PC-3 (cell line): ENCODE results near the gene GPANK1. TPM values are rescaled to one million over a fixed set of nuclear protein-coding genes. Genes with fewer than 3 reads are reported as not detected.
A peak's percentile ranks its signal among the peaks of the same experiment; 100 is the strongest.

Source experiments
- ATAC-seq: fragments of 200-7000 bp; cut with Tn5 transposase; 2 replicates; pipeline ENCODE4 v1.9.1; 2020; ENCODE audit warnings: mild to moderate bottlenecking, moderate library complexity
- BruUV-seq: library from RNA; stranded (reverse); fragments of 400-500 nt; replicated peaks from 2 replicates; lab custom pipeline; 2021; lab: Mats Ljungman, UMichigan
- CTCF ChIA-PET: fragments of 300-600 bp; sonication (Branson Sonifier 250); formaldehyde crosslinking; loops from one replicate; lab custom pipeline; 2022; ENCODE audit warnings: antibody characterized with exemption; lab: Charles Lee
- POLR2A ChIA-PET: fragments of 300-600 bp; sonication (Branson Sonifier 250); formaldehyde crosslinking; loops from one replicate; lab custom pipeline; 2022; ENCODE audit warnings: antibody characterized with exemption; ENCODE audit not compliant: unreplicated experiment; lab: Charles Lee
- DNase-seq: peaks from one replicate; pipeline ENCODE4 v3.0.0-alpha.2; 2015
- H2AFZ ChIP-seq: fragments of 300-600 bp; sonication (generic); 2 replicates; pipeline ENCODE4 v1.6.0; 2016; ENCODE audit warnings: antibody characterized with exemption, low read length
- H3F3A ChIP-seq: fragments of 300-600 bp; sonication (generic); one replicate; pipeline ENCODE4 v1.6.0; 2017; ENCODE audit warnings: antibody characterized with exemption, low read length, control low read depth, mild to moderate bottlenecking; ENCODE audit not compliant: unreplicated experiment
- H3K27ac ChIP-seq: fragments of 300-600 bp; sonication (generic); 2 replicates; pipeline ENCODE4 v1.5.1; 2016; ENCODE audit warnings: mild to moderate bottlenecking, low read length
- H3K27me3 ChIP-seq: fragments of 300-600 bp; sonication (generic); 2 replicates; pipeline ENCODE4 v1.6.1; 2016; ENCODE audit warnings: low read length, mixed read lengths
- H3K36me3 ChIP-seq: fragments of 300-600 bp; sonication (generic); 2 replicates; pipeline ENCODE4 v1.6.1; 2016; ENCODE audit warnings: low read depth, mixed run types, low read length, mixed read lengths
- H3K4me1 ChIP-seq: fragments of 300-600 bp; sonication (generic); 2 replicates; pipeline ENCODE4 v1.5.1; 2016; ENCODE audit warnings: low read length; ENCODE audit not compliant: insufficient read depth
- H3K4me2 ChIP-seq: fragments of 300-600 bp; sonication (generic); 2 replicates; pipeline ENCODE4 v1.6.0; 2016; ENCODE audit warnings: low read length
- H3K4me3 ChIP-seq: fragments of 300-600 bp; sonication (generic); 2 replicates; pipeline ENCODE4 v1.5.1; 2016; ENCODE audit warnings: mild to moderate bottlenecking, low read length, mixed read lengths
- H3K79me2 ChIP-seq: fragments of 300-600 bp; sonication (generic); 2 replicates; pipeline ENCODE4 v1.6.1; 2017; ENCODE audit warnings: low read length, mixed read lengths
- H3K9ac ChIP-seq: fragments of 300-600 bp; sonication (generic); 2 replicates; pipeline ENCODE4 v1.6.0; 2016; ENCODE audit warnings: mild to moderate bottlenecking, low read length
- H3K9me2 ChIP-seq: fragments of 300-600 bp; sonication (generic); replicated peaks from 2 replicates; pipeline ENCODE4 v1.6.1; 2016; ENCODE audit warnings: mixed run types, low read length, mixed read lengths
- H3K9me3 ChIP-seq: fragments of 300-600 bp; sonication (generic); 2 replicates; pipeline ENCODE4 v1.6.1; 2016; ENCODE audit warnings: low read length, mixed read lengths
- H4K20me1 ChIP-seq: fragments of 300-600 bp; sonication (generic); 2 replicates; pipeline ENCODE4 v1.6.1; 2016; ENCODE audit warnings: low read length, mixed read lengths
- EZH2 ChIP-seq: fragments of 300-600 bp; sonication (generic); IDR thresholded peaks from one replicate; pipeline ENCODE4 v1.6.1; 2017; ENCODE audit warnings: antibody characterized with exemption, mild to moderate bottlenecking, low read length; ENCODE audit not compliant: unreplicated experiment
- EZH2phosphoT487 ChIP-seq: fragments of 300-600 bp; sonication (generic); IDR thresholded peaks from 2 replicates; pipeline ENCODE4 v1.6.1; 2018; ENCODE audit warnings: mild to moderate bottlenecking, antibody characterized with exemption, low read length, borderline replicate concordance
- intact Hi-C: fragments of 100-400 bp; cut with micrococcal nuclease; formaldehyde crosslinking; loops from 2 replicates; pipeline ENCODE4 v1.9.0; 2023
- total RNA-seq: library from RNA; depleted of rRNA; stranded (reverse); fragments of >200 nt; gene quantifications from 2 replicates; pipeline ENCODE4 v1.2.3, GENCODE V29; 2014
- TF ChIP-seq, protein P1 (sequence below): fragments of 300-600 bp; sonication (generic); conservative IDR thresholded peaks from 2 replicates; pipeline ENCODE4 v1.5.1; 2017; ENCODE audit warnings: antibody characterized with exemption, low read depth, mild to moderate bottlenecking, low read length

The GPANK1 gene
- total RNA-seq, 1 experiment from 2014 or later, result 11.8 TPM

DNA sequence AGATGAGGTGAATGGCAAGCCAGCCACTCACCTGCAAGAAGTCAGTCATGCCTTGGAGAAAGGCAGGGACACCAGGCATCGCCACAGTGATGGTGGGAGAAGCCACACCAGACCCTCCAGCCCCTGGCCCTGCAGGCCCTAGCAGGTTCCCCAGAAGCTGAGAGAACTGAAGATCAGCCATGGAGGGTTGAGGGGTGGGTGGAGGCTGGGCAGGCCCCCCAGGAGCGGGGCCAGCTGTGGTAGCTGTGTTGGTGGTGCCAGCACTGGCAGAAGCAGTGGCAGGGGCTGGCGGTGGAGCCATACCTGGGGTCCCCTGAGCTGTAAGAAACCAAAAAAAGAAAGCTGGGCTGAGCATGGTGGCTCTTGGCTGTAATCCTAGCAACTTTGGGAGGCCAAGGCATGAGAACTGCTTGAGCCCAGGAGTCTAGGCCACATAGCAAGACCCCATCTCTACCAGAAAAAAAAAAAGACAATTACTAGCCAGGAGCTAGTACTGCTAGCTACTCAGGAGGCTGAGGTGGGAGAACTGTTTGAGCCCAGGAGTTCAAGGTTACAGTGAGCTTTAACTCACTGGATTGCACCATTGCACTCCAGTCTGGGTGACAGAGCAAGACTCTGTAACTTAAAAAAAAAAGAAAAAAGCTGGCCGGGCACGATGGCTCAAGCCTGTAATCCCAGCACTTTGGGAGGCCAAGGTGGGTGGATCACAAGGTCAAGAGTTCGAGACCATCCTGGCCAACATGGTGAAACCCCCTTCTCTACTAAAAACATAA, 21.8 kb downstream of the GPANK1 start:
- intact Hi-C loops, result no loop called here
- Histone ChIP-seq H3K79me2 (no peaks in the 10 kb centered on the region), H3K9me2 (no peaks in the 10 kb centered on the region), H3K27ac (no peak overlapping the region), H3K4me2 (no peak overlapping the region), H3K27me3 (no peaks in the 10 kb centered on the region), H3K4me1 (no peaks in the 10 kb centered on the region), H2AFZ (no peak overlapping the region), H3F3A (peaks cover 10% of the 10 kb centered on the region), H3K4me3 (no peak overlapping the region), H3K9me3 (no peaks in the 10 kb centered on the region), H3K36me3 (peaks cover 38% of the 10 kb centered on the region), H3K9ac (no peak overlapping the region), H4K20me1 (no peaks in the 10 kb centered on the region)
- ChIA-PET CTCF (no interaction called here), POLR2A (interaction anchor here (0.6 kb wide), 2 partner anchors 9 to 75 kb away, joined by 3 to 14 read pairs; partner anchors contain the start of gene BAG6)
- ATAC-seq (no peak), DNase-seq (no peak)
- no peak for TF ChIP-seq EZH2phosphoT487
- TF ChIP-seq EZH2, result no peak
- TF ChIP-seq, protein P1, sequence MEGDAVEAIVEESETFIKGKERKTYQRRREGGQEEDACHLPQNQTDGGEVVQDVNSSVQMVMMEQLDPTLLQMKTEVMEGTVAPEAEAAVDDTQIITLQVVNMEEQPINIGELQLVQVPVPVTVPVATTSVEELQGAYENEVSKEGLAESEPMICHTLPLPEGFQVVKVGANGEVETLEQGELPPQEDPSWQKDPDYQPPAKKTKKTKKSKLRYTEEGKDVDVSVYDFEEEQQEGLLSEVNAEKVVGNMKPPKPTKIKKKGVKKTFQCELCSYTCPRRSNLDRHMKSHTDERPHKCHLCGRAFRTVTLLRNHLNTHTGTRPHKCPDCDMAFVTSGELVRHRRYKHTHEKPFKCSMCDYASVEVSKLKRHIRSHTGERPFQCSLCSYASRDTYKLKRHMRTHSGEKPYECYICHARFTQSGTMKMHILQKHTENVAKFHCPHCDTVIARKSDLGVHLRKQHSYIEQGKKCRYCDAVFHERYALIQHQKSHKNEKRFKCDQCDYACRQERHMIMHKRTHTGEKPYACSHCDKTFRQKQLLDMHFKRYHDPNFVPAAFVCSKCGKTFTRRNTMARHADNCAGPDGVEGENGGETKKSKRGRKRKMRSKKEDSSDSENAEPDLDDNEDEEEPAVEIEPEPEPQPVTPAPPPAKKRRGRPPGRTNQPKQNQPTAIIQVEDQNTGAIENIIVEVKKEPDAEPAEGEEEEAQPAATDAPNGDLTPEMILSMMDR, result no peak
- BruUV-seq, result no TSS peak

DNA sequence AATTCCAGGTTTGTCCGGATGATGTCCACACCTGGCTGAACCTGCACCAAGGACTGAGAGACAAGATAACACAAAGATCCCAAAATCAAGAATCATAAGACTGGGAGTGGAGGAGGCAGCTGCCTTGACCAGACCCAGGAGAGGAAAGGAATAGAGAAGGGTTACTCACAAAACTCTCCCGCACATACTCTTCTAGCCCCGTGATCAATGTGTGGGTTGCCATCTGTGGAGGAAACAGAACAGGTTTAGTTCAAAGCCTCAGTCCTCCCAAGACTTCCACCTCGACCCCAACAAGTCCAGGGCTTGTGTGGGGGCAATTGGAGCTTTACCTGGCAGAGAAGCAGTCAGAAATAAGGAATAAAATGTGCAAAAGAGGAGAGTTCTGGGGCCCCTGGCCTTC, 23.4 kb downstream of the GPANK1 start:
- Histone ChIP-seq H3K27me3 (no peaks in the 10 kb centered on the region), H3K79me2 (no peaks in the 10 kb centered on the region), H3F3A (peaks cover 14% of the 10 kb centered on the region), H3K27ac (no peak overlapping the region), H4K20me1 (no peaks in the 10 kb centered on the region), H2AFZ (no peak overlapping the region), H3K4me2 (no peak overlapping the region), H3K4me1 (no peaks in the 10 kb centered on the region), H3K9me3 (no peaks in the 10 kb centered on the region), H3K9me2 (no peaks in the 10 kb centered on the region), H3K36me3 (peaks cover 44% of the 10 kb centered on the region), H3K4me3 (no peak overlapping the region), H3K9ac (no peak overlapping the region)
- BruUV-seq, result no TSS peak
- intact Hi-C loops, result no loop called here
- ChIA-PET POLR2A (no interaction called here), CTCF (no interaction called here)
- TF ChIP-seq EZH2 (no peak), EZH2phosphoT487 (no peak)
- TF ChIP-seq, protein P1, result no peak
- ATAC-seq (no peak), DNase-seq (no peak)

DNA sequence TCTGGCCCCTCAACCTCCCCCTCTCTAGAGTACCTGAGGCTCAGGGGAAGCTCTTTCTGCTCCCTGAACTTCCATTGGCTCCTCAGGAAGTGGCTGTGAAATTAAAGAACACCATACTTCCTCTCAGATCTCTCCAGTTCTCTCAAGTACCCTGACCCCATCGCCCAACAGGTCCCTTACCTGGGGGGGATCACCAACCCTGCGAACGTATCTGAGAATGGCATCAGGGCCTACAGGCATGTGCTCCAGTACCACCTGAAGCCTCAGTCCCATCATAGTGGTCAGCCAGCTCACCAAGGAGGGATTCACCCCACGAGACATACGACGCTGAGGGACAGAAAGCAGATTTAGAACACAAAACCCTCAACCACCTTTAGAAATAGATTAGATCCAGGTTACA, 24.2 kb downstream of the GPANK1 start:
- ChIA-PET CTCF (no interaction called here), POLR2A (no interaction called here)
- no peak overlapping the region for H3K9ac ChIP-seq
- no peak overlapping the region for H3K4me2 ChIP-seq
- TF ChIP-seq EZH2phosphoT487 (no peak), EZH2 (no peak)
- TF ChIP-seq, protein P1, result no peak
- intact Hi-C loops, result no loop called here
- H3K36me3 ChIP-seq, result peaks cover 49% of the 10 kb centered on the region
- H3K27me3 ChIP-seq, result no peaks in the 10 kb centered on the region
- no peak overlapping the region for H3K27ac ChIP-seq
- H3F3A ChIP-seq, result peaks cover 14% of the 10 kb centered on the region
- no peaks in the 10 kb centered on the region for H3K9me3 ChIP-seq
- H3K4me1 ChIP-seq, result no peaks in the 10 kb centered on the region
- no peak overlapping the region for H3K4me3 ChIP-seq
- H3K79me2 ChIP-seq, result no peaks in the 10 kb centered on the region
- BruUV-seq, result TSS peak; percentile 62
- ATAC-seq (no peak), DNase-seq (no peak)
- no peaks in the 10 kb centered on the region for H3K9me2 ChIP-seq
- H2AFZ ChIP-seq, result no peak overlapping the region
- H4K20me1 ChIP-seq, result no peaks in the 10 kb centered on the region
